GM23338 (cell line): ENCODE data around the gene ENOSF1. TPM values are rescaled to one million over a fixed set of nuclear protein-coding genes. Genes with fewer than 3 reads are reported as not detected.

Source experiments
- EZH2phosphoT487 ChIP-seq: fragments of 200-600 bp; sonication (generic); IDR thresholded peaks from one replicate; pipeline ENCODE4 v1.8.1; 2018; ENCODE audit warnings: antibody characterized with exemption; ENCODE audit not compliant: unreplicated experiment
- JUNB ChIP-seq: IDR thresholded peaks from one replicate; pipeline ENCODE4 v1.6.1; 2016; ENCODE audit warnings: antibody characterized with exemption; ENCODE audit not compliant: unreplicated experiment
- STAT1 ChIP-seq: IDR thresholded peaks from one replicate; pipeline ENCODE4 v1.6.1; 2016; ENCODE audit warnings: antibody characterized with exemption; ENCODE audit not compliant: unreplicated experiment
- ZNF114 ChIP-seq: fragments of 250-450 bp; sonication (Bioruptor Pico); IDR thresholded peaks from 2 replicates; pipeline ENCODE4 v1.5.0; 2020; ENCODE audit warnings: mild to moderate bottlenecking, moderate library complexity
- ZNF331 ChIP-seq: fragments of 250-450 bp; sonication (Bioruptor Pico); IDR thresholded peaks from 2 replicates; pipeline ENCODE4 v1.5.0; 2020; ENCODE audit warnings: low read depth, mild to moderate bottlenecking, moderate library complexity
- polyA plus RNA-seq: library from polyadenylated mRNA; unstranded; fragments of >200 nt; fragmentation: Nextera tagmentation; extraction: Ambion mirVana; gene quantifications from 2 replicates; pipeline ENCODE4 v1.2.1, GENCODE V29; 2016
- total RNA-seq: library from RNA; depleted of rRNA; stranded (reverse); fragments of >200 nt; shearing (Covaris generic); gene quantifications from 2 replicates; pipeline ENCODE4 v1.2.3, GENCODE V29; 2014
- TF ChIP-seq, protein P1 (sequence below): fragments of 250-450 bp; sonication (Bioruptor Pico); IDR thresholded peaks from 2 replicates; pipeline ENCODE4 v1.5.0; 2020; ENCODE audit warnings: mild to moderate bottlenecking, moderate library complexity
- TF ChIP-seq, protein P2 (sequence below), 2 experiments: fragments of 200-600 bp in 1 of 2; sonication (generic) in 1 of 2; conservative IDR thresholded peaks; 2 replicates each; pipeline versions ENCODE4 v1.5.1 to v1.6.1; 2016 to 2017; ENCODE audit warnings: antibody characterized with exemption in 2 of 2, low read depth in 2 of 2, mild to moderate bottlenecking in 2 of 2, moderate library complexity in 1 of 2
- TF ChIP-seq, protein P3 (sequence below): IDR thresholded peaks from one replicate; pipeline ENCODE4 v1.6.1; 2018; ENCODE audit warnings: antibody characterized with exemption; ENCODE audit not compliant: unreplicated experiment

ENOSF1 gene
- total and polyA plus RNA-seq, 2 experiments from 2014 or later, result 30.1 to 36.4 TPM

DNA sequence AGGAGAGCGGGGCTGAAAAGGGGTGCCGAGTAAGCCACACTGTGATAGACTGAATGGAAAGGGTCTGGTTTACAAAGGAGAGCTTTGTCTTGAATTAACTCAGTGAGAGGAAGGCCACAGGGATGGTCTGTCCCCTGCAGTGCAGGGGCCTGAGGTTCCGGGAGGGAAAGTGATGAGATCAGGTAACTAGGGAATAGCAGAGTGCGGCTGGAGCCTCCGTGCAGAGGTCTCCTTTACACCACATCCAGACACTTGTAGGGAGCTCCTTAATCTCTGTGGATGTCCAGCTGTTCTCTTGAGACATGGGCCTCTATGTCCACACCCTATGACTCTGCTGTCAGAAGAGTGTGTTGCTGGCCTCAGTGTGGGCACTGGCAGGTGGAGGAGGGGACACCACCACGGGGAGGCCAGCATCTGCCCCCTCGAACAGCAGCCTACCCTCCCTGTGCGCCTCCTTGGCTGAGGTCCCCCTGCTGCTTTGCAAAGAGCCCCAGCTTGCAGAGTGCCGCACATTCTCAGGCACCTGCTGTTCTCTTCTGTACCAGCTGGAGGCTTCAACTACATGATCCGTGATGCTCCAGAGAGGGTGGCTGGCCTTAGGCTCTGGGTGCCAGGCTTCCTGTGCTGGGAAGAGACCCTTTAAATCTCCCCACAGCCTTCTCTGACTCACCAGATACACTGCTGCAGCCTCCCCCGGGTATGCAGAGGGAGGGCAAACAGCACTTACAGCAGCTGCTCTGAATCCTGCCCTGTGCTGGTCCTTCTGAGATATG lies 25.9 kb downstream of the ENOSF1 start (continued):
- TF ChIP-seq, protein P1, sequence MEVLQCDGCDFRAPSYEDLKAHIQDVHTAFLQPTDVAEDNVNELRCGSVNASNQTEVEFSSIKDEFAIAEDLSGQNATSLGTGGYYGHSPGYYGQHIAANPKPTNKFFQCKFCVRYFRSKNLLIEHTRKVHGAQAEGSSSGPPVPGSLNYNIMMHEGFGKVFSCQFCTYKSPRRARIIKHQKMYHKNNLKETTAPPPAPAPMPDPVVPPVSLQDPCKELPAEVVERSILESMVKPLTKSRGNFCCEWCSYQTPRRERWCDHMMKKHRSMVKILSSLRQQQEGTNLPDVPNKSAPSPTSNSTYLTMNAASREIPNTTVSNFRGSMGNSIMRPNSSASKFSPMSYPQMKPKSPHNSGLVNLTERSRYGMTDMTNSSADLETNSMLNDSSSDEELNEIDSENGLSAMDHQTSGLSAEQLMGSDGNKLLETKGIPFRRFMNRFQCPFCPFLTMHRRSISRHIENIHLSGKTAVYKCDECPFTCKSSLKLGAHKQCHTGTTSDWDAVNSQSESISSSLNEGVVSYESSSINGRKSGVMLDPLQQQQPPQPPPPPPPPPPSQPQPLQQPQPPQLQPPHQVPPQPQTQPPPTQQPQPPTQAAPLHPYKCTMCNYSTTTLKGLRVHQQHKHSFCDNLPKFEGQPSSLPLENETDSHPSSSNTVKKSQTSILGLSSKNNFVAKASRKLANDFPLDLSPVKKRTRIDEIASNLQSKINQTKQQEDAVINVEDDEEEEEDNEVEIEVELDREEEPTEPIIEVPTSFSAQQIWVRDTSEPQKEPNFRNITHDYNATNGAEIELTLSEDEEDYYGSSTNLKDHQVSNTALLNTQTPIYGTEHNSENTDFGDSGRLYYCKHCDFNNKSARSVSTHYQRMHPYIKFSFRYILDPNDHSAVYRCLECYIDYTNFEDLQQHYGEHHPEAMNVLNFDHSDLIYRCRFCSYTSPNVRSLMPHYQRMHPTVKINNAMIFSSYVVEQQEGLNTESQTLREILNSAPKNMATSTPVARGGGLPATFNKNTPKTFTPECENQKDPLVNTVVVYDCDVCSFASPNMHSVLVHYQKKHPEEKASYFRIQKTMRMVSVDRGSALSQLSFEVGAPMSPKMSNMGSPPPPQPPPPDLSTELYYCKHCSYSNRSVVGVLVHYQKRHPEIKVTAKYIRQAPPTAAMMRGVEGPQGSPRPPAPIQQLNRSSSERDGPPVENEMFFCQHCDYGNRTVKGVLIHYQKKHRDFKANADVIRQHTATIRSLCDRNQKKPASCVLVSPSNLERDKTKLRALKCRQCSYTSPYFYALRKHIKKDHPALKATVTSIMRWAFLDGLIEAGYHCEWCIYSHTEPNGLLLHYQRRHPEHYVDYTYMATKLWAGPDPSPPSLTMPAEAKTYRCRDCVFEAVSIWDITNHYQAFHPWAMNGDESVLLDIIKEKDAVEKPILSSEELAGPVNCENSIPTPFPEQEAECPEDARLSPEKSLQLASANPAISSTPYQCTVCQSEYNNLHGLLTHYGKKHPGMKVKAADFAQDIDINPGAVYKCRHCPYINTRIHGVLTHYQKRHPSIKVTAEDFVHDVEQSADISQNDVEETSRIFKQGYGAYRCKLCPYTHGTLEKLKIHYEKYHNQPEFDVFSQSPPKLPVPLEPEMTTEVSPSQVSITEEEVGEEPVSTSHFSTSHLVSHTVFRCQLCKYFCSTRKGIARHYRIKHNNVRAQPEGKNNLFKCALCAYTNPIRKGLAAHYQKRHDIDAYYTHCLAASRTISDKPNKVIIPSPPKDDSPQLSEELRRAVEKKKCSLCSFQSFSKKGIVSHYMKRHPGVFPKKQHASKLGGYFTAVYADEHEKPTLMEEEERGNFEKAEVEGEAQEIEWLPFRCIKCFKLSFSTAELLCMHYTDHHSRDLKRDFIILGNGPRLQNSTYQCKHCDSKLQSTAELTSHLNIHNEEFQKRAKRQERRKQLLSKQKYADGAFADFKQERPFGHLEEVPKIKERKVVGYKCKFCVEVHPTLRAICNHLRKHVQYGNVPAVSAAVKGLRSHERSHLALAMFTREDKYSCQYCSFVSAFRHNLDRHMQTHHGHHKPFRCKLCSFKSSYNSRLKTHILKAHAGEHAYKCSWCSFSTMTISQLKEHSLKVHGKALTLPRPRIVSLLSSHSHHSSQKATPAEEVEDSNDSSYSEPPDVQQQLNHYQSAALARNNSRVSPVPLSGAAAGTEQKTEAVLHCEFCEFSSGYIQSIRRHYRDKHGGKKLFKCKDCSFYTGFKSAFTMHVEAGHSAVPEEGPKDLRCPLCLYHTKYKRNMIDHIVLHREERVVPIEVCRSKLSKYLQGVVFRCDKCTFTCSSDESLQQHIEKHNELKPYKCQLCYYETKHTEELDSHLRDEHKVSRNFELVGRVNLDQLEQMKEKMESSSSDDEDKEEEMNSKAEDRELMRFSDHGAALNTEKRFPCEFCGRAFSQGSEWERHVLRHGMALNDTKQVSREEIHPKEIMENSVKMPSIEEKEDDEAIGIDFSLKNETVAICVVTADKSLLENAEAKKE (CRISPR knock-in tag), result peak; percentile 6; the same call in 1 of the 2 replicates
- no peak for TF ChIP-seq ZNF331 (CRISPR knock-in tag)
- no peak for TF ChIP-seq JUNB
- TF ChIP-seq ZNF114 (CRISPR knock-in tag), result no peak
- no peak for TF ChIP-seq STAT1
- no peak for TF ChIP-seq EZH2phosphoT487
- TF ChIP-seq, protein P2, sequence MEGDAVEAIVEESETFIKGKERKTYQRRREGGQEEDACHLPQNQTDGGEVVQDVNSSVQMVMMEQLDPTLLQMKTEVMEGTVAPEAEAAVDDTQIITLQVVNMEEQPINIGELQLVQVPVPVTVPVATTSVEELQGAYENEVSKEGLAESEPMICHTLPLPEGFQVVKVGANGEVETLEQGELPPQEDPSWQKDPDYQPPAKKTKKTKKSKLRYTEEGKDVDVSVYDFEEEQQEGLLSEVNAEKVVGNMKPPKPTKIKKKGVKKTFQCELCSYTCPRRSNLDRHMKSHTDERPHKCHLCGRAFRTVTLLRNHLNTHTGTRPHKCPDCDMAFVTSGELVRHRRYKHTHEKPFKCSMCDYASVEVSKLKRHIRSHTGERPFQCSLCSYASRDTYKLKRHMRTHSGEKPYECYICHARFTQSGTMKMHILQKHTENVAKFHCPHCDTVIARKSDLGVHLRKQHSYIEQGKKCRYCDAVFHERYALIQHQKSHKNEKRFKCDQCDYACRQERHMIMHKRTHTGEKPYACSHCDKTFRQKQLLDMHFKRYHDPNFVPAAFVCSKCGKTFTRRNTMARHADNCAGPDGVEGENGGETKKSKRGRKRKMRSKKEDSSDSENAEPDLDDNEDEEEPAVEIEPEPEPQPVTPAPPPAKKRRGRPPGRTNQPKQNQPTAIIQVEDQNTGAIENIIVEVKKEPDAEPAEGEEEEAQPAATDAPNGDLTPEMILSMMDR (conservative IDR thresholded peaks at IDR 0.05; ENCODE audit: low read depth in 2 of 2), result 0 out of 4 replicates have a peak, but pooled peaks of 1 of the 2 experiments have one; percentile 4
- TF ChIP-seq, protein P3, sequence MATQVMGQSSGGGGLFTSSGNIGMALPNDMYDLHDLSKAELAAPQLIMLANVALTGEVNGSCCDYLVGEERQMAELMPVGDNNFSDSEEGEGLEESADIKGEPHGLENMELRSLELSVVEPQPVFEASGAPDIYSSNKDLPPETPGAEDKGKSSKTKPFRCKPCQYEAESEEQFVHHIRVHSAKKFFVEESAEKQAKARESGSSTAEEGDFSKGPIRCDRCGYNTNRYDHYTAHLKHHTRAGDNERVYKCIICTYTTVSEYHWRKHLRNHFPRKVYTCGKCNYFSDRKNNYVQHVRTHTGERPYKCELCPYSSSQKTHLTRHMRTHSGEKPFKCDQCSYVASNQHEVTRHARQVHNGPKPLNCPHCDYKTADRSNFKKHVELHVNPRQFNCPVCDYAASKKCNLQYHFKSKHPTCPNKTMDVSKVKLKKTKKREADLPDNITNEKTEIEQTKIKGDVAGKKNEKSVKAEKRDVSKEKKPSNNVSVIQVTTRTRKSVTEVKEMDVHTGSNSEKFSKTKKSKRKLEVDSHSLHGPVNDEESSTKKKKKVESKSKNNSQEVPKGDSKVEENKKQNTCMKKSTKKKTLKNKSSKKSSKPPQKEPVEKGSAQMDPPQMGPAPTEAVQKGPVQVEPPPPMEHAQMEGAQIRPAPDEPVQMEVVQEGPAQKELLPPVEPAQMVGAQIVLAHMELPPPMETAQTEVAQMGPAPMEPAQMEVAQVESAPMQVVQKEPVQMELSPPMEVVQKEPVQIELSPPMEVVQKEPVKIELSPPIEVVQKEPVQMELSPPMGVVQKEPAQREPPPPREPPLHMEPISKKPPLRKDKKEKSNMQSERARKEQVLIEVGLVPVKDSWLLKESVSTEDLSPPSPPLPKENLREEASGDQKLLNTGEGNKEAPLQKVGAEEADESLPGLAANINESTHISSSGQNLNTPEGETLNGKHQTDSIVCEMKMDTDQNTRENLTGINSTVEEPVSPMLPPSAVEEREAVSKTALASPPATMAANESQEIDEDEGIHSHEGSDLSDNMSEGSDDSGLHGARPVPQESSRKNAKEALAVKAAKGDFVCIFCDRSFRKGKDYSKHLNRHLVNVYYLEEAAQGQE, result no peak
